Activated effector memory CD4-positive, alpha-beta T cell treated with anti-CD3 and anti-CD28 coated beads, Interleukin-2, amount 50 U/mL, for 16 hours (primary cell): ENCODE results near the gene RNPEP.
"Not testable (repeated sequence)": the region's sequence is repeated elsewhere in the genome, so short reads cannot be mapped to it uniquely, and the experiment has no call there.

Source experiments
- DNase-seq: peaks from one replicate; pipeline ENCODE4 v3.0.0-alpha.2; 2020

RNPEP gene

DNA sequence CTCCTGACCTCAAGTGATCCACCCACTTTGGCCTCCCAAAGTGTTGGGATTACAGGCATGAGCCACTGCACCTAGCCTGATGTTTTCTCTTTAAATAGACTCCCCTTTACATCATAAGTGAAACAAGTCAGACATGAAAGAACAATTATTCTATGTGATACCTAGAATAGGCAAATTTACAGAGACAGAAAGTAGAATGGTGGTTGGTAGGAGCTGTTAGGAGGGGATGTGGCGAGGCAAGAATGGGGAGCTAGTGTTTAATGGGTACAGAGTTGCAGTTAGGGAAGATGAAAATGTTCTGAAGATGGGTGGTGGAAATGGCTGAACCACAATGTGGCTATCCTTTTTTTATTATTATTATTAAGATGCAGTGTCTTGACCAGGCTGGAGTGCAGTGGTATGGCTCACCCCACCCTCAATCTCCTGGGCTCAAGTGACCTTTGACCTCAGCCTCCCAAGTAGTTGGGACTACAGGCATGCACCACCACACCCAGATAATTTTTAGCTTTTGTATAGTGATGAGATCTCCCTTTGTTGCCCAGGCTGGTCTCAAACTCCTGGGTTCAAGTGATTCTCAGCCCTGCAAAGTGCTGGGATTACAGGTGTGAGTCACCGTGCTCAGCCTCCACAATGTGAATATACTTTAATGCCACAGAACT, 56.4 kb downstream of the RNPEP start:
- no peak for DNase-seq

DNA sequence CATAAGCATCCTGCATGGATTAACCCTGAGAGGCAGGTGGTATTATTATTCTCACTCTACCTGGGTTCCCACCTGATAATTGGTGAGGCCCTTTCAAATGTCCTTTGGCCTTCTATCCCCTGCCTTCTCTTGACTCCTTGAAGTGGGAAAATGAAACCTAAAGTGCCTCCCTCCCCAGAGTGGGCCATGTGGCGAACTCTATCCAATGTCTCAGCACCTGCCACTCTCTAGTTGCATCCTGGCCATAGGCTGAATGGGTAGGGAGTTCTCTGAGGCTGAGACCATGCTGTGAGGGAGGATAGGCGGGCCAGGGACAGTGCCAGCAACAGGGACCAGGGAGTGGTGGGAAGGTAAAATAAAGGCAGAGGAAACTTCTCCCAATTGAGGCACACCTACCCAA, 63.3 kb downstream of the RNPEP start:
- DNase-seq = no peak

DNA sequence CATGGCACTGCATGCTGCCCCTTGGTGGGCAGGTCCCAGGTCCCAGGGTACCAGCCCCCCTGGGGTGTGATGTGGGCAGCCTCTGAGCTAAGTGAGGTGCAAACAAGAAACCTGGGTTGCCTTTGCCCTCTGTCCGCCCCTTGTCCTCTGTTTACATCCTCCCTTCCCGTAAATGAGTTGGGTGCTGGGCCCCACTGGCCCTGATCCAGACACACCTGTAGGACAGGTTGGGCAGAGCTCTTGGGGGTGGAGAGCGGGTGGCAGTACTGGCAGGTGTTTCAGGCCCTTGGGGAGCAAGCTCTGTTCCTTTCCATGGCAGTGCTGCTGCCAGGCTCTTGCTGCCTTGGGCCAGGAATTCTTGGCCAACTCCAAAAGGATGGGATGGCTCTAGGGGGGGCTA, 63.8 kb downstream of the RNPEP start:
- no peak for DNase-seq

DNA sequence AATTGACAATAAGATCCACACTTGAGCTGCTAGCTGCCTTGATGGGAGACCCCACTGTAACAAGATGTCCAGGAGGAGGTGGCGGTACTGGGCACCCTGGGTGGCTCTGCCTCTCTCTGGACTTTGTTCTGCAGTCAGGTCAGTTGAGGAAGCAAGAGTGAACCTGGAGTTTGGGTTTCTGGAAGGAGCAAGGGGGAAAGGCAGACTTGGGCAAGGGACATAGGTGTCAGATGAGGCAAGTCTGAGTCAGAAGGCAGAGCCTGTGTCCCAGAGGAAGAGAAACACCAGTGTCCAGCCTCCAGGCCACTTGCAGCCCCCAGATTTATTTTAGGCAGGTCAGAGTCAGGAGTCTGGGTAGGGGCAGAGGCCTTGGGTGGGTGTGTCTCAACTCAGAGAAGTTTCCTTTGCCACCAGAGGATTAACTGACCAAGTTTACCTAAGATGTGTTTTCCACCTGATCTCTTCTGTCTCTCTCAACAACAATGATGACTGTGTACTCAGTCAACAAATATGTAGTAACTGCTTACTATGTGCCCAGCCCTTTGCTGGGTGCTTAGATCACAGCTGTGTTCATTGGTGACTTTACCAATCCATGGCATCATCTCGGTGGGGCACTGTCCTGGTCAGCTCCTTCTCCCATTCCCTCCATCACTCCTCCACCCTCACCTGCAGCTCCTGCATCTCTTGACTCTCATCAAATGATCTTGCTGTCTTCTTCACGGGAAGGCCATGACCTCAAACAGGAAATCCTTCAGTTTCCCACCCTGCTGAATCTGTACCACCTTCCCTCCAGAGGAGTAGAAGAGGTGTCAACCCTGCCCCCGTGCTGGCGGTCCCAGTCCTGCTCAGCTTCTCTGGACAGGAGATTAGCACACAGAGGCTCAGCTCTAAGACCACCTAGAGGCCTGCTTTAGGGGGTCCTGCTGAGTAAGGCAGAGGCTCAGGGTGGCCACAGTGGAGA, 64.6 kb downstream of the RNPEP start:
- DNase-seq = no peak

DNA sequence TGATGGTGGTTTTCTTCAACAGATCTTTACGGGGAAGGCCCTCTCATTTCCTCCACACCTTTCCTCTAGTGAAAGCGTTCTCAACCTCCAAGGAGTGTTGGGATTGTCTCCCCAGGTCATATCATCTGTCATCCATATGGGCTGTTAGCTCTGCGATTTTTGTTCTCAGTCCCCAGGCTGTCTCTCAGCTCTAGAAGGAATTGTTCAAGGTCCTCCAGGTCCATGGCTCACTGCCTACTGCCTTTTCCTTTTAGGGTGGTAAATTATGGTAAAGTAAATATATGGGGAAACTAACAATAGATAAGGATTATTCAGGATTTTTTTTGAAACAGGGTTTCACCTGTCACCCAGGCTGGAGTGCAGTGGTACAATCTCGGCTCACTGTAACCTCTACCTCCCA, 65.5 kb downstream of the RNPEP start:
- no peak for DNase-seq

DNA sequence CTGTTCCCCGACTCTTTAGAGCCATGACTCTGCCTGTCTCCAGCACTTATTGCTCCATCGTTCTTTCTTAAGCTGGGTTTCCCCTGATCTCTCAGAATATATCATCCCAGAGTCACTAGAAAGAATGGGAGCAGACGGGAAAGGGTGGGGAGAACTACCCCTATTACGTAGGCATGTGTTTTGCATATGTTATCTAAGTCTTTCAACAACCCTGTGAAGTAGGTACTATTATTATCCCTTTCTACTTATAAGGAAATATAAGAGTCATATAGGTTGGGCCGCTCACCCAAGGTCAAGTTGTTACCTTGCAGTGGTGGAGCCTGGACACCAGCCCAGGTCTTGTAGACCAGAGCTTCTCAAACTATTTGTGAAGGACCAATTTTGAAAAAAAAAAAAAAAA, 66.7 kb downstream of the RNPEP start:
- no peak for DNase-seq

DNA sequence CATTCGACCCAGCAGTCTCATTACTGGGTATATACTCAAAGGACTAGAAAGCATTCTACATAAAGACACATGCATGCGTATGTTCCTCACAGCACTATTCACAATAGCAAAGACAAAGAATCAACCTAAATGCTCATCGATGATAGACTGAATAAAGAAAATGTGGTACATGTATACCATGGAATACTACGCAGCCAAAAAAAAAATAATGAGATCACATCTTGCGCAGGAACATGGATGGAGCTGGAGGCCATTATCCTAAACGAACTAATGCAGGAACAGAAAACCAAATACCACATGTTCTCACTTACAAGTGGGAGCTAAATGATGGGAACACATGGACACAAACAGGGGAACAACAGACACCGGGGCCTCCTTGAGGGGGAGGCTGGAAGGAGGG, 71.6 kb downstream of the RNPEP start:
- DNase-seq = no peak

DNA sequence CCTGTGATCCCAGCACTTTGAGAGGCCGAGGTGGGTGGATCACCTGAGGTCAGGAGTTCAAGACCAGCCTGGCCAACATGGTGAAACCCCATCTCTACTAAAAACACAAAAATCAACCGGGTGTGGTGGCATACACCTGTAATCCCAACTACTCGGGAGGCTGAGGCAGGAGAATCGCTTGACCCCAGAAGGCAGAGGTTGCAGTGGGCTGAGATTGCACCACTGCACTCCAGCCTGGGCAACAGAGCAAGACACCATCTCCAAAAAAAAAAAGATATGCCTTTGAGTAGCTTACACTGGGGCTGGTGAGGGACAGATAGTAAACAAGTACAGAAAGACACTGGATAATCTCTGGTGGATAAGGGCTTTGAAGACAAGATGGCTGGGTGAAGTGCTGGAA, 72.2 kb downstream of the RNPEP start:
- DNase-seq = not testable (repeated sequence)
